NB4 (cell line): ENCODE measurements around the gene LARP6.
"Not testable (repeated sequence)": the region's sequence is repeated elsewhere in the genome, so short reads cannot be mapped to it uniquely, and the experiment has no call there.

Source experiments
- CTCF ChIP-seq: IDR thresholded peaks from one replicate; pipeline ENCODE4 v1.5.1; 2012; ENCODE audit warnings: low read depth, low read length
- MAX ChIP-seq: IDR thresholded peaks from 2 replicates; pipeline ENCODE4 v1.6.1; 2011; ENCODE audit warnings: low read depth, low read length
- MYC ChIP-seq: IDR thresholded peaks from 2 replicates; pipeline ENCODE4 v1.6.1; 2011; ENCODE audit warnings: low read depth, low read length
- POLR2A ChIP-seq: IDR thresholded peaks from 2 replicates; pipeline ENCODE4 v1.6.1; 2011; ENCODE audit warnings: mild to moderate bottlenecking; ENCODE audit not compliant: insufficient read length; ENCODE audit errors: extremely low read depth

GRCh38 chr15:70871490-70871889 is 17.5 kb upstream of the LARP6 start:
- not testable (repeated sequence) for TF ChIP-seq POLR2A, CTCF, MAX, MYC
